Trophoblast cell (in vitro differentiated cells and primary cell): ENCODE measurements around the gene TRIM71.

Experiments used
- DNase-seq, 2 donors: peaks; one replicate each; pipeline ENCODE4 v3.0.0-alpha.2; 2016
- H2AFZ ChIP-seq: 2 replicates; pipeline ENCODE4 v1.6.1; 2013; ENCODE audit warnings: low read length, moderate library complexity, mild to moderate bottlenecking; ENCODE audit not compliant: insufficient read depth, poor library complexity
- H2AK5ac ChIP-seq: 2 replicates; pipeline ENCODE4 v1.6.1; 2013; ENCODE audit warnings: mild to moderate bottlenecking, low read length
- H2BK120ac ChIP-seq: 2 replicates; pipeline ENCODE4 v1.6.1; 2013; ENCODE audit warnings: low read length, mild to moderate bottlenecking, moderate library complexity; ENCODE audit not compliant: insufficient read depth, poor library complexity
- H2BK12ac ChIP-seq: 2 replicates; pipeline ENCODE4 v1.6.1; 2013; ENCODE audit warnings: mild to moderate bottlenecking, low read length, moderate library complexity
- H2BK5ac ChIP-seq: 2 replicates; pipeline ENCODE4 v1.6.1; 2013; ENCODE audit warnings: low read length, low read depth, moderate library complexity, mild to moderate bottlenecking; ENCODE audit not compliant: poor library complexity
- H3K14ac ChIP-seq: 2 replicates; pipeline ENCODE4 v1.6.1; 2013; ENCODE audit warnings: mild to moderate bottlenecking, low read length
- H3K18ac ChIP-seq: 2 replicates; pipeline ENCODE4 v1.6.1; 2013; ENCODE audit warnings: mild to moderate bottlenecking, low read length
- H3K23ac ChIP-seq: 2 replicates; pipeline ENCODE4 v1.6.1; 2013; ENCODE audit warnings: low read length
- H3K27ac ChIP-seq: 2 replicates; pipeline ENCODE4 v1.5.1; 2013; ENCODE audit warnings: low read depth, mild to moderate bottlenecking, inconsistent platforms, low read length, moderate library complexity
- H3K27me3 ChIP-seq: 2 replicates; pipeline ENCODE4 v1.6.1; 2013; ENCODE audit warnings: inconsistent platforms, mild to moderate bottlenecking, low read length, moderate library complexity; ENCODE audit not compliant: insufficient read depth
- H3K36me3 ChIP-seq, 2 experiments: 1 replicate in 1 of 2; 2 replicates in 1 of 2; pipeline ENCODE4 v1.6.1; 2013; ENCODE audit warnings: low read length in 2 of 2, mild to moderate bottlenecking in 2 of 2, moderate library complexity in 1 of 2; ENCODE audit not compliant: insufficient read depth in 2 of 2, control insufficient read depth in 1 of 2
- H3K4ac ChIP-seq: 2 replicates; pipeline ENCODE4 v1.6.1; 2013; ENCODE audit warnings: low read depth, mild to moderate bottlenecking, low read length, moderate library complexity
- H3K4me1 ChIP-seq, 2 experiments: 1 replicate in 1 of 2; 2 replicates in 1 of 2; pipeline ENCODE4 v1.6.1; 2013; ENCODE audit warnings: low read length in 2 of 2, mild to moderate bottlenecking in 2 of 2, moderate library complexity in 1 of 2; ENCODE audit not compliant: insufficient read depth in 2 of 2, control insufficient read depth in 1 of 2
- H3K4me2 ChIP-seq: 2 replicates; pipeline ENCODE4 v1.6.1; 2013; ENCODE audit warnings: inconsistent platforms, mild to moderate bottlenecking, low read length, moderate library complexity
- H3K4me3 ChIP-seq: 2 replicates; pipeline ENCODE4 v1.5.1; 2013; ENCODE audit warnings: mild to moderate bottlenecking, low read depth, low read length, inconsistent platforms
- H3K79me1 ChIP-seq: one replicate; pipeline ENCODE4 v1.6.1; 2013; ENCODE audit warnings: low read length
- H3K79me2 ChIP-seq: 2 replicates; pipeline ENCODE4 v1.6.1; 2013; ENCODE audit warnings: low read length, mild to moderate bottlenecking; ENCODE audit not compliant: control insufficient read depth, insufficient read depth, poor library complexity
- H3K9ac ChIP-seq: 2 replicates; pipeline ENCODE4 v1.6.1; 2013; ENCODE audit warnings: mild to moderate bottlenecking, low read length
- H3K9me3 ChIP-seq: 2 replicates; pipeline ENCODE4 v1.6.1; 2013; ENCODE audit warnings: low read depth, mild to moderate bottlenecking, control low read depth, inconsistent platforms, low read length; ENCODE audit not compliant: insufficient read depth
- H4K12ac ChIP-seq: 2 replicates; pipeline ENCODE4 v1.6.1; 2013; ENCODE audit warnings: low read depth, mild to moderate bottlenecking, low read length, moderate library complexity
- H4K8ac ChIP-seq: 2 replicates; pipeline ENCODE4 v1.6.1; 2013; ENCODE audit warnings: low read depth, mild to moderate bottlenecking, low read length, moderate library complexity
- H4K91ac ChIP-seq: one replicate; pipeline ENCODE4 v1.6.1; 2013; ENCODE audit warnings: low read depth, mild to moderate bottlenecking, low read length, moderate library complexity
- WGBS: extraction: QIAGEN DNeasy Blood & Tissue Kit; methylation state at CpG from one replicate; pipeline ENCODE4 v1.1.7; 2013; ENCODE audit warnings: missing lambda C conversion rate; ENCODE audit not compliant: insufficient read length, insufficient coverage; ENCODE audit errors: extremely low coverage; 5-methylcytosine and 5-hydroxymethylcytosine counted together

Gene TRIM71

GRCh38 chr3:32903953-32904352, 86.2 kb downstream of the TRIM71 start:
- Histone ChIP-seq H2BK5ac (no peak overlapping the region), H2AFZ (no peak overlapping the region), H3K23ac (no peak overlapping the region), H3K4me1 (peaks cover 0 to 2% of the 10 kb centered on the region in 2 experiments), H3K27ac (no peak overlapping the region), H4K8ac (no peak overlapping the region), H3K18ac (no peak overlapping the region), H3K36me3 (no peaks in the 10 kb centered on the region), H3K14ac (no peak overlapping the region), H3K79me2 (no peaks in the 10 kb centered on the region), H3K4me2 (no peak overlapping the region), H3K4ac (no peak overlapping the region), H3K9ac (no peak overlapping the region), H3K79me1 (no peaks in the 10 kb centered on the region), H4K12ac (no peak overlapping the region), H4K91ac (no peak overlapping the region), H2AK5ac (no peak overlapping the region), H3K9me3 (no peaks in the 10 kb centered on the region), H2BK12ac (no peak overlapping the region), H3K27me3 (no peaks in the 10 kb centered on the region), H3K4me3 (no peak overlapping the region), H2BK120ac (no peak overlapping the region)
- DNase-seq, result no peak
- no CpG with 5 or more reads among the region's 10 CpGs for WGBS

DNA sequence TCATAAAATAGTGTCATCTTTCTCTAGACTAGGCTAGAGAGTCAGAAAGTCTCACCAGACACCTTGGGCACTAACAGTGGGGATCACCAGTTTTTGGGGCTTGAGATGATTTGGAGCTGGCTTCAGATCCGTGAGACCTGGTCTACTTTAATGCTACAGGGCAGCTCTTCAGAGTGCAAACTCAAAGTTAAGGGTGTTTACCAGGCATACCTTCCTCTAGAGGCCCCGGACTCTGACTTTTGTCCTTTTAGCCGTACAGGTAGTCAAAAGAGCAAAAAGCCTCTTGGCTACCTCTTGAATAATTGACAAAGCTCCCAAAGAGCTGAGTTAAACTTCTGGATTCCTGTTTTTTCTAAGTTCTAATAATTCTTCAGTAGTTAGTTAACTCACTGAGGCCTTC, 92.2 kb downstream of the TRIM71 start:
- no peak overlapping the region for H3K4me2 ChIP-seq
- H3K14ac ChIP-seq, result no peak overlapping the region
- H3K4ac ChIP-seq, result no peak overlapping the region
- H2AK5ac ChIP-seq, result no peak overlapping the region
- H4K8ac ChIP-seq, result no peak overlapping the region
- no peaks in the 10 kb centered on the region for H3K36me3 ChIP-seq
- H2BK5ac ChIP-seq, result no peak overlapping the region
- H3K27ac ChIP-seq, result no peak overlapping the region
- H2BK120ac ChIP-seq, result no peak overlapping the region
- H2BK12ac ChIP-seq, result no peak overlapping the region
- H3K9ac ChIP-seq, result no peak overlapping the region
- no peak overlapping the region for H3K23ac ChIP-seq
- H3K27me3 ChIP-seq, result no peaks in the 10 kb centered on the region
- no peak overlapping the region for H2AFZ ChIP-seq
- H3K79me2 ChIP-seq, result no peaks in the 10 kb centered on the region
- no peak overlapping the region for H3K18ac ChIP-seq
- no CpG with 5 or more reads among the region's 3 CpGs for WGBS
- H3K9me3 ChIP-seq, result no peaks in the 10 kb centered on the region
- no peak for DNase-seq
- H4K91ac ChIP-seq, result no peak overlapping the region
- no peak overlapping the region for H3K4me3 ChIP-seq
- no peaks in the 10 kb centered on the region for H3K4me1 ChIP-seq
- no peak overlapping the region for H4K12ac ChIP-seq
- H3K79me1 ChIP-seq, result no peaks in the 10 kb centered on the region

DNA sequence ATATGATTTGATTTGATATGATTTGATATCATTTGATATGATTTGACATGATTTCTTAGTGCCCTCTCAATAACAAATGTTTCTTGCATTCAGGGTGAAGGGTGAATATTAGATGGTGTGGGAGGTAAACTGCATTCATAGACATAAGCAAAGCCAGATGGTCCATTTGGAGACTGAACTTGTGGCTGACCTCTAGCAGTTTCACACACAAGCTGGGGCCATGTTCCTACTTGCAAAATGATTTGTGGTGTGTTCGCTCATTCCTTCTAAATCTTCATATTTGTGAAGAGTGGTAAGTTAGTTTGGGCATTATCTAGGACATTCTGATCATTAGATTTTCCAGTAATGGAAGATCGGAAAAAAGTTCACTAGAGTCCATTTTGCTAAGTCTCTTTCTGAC, 93.2 kb downstream of the TRIM71 start:
- DNase-seq, result no peak
- Histone ChIP-seq H2AFZ (no peak overlapping the region), H4K12ac (no peak overlapping the region), H3K4me2 (no peak overlapping the region), H3K4me1 (no peaks in the 10 kb centered on the region), H3K4ac (no peak overlapping the region), H3K14ac (no peak overlapping the region), H3K9me3 (no peaks in the 10 kb centered on the region), H3K27ac (no peak overlapping the region), H3K79me2 (no peaks in the 10 kb centered on the region), H3K4me3 (no peak overlapping the region), H2BK12ac (no peak overlapping the region), H2BK120ac (no peak overlapping the region), H4K8ac (no peak overlapping the region), H3K9ac (no peak overlapping the region), H2BK5ac (no peak overlapping the region), H3K79me1 (no peaks in the 10 kb centered on the region), H3K27me3 (no peaks in the 10 kb centered on the region), H2AK5ac (no peak overlapping the region), H4K91ac (no peak overlapping the region), H3K23ac (no peak overlapping the region), H3K36me3 (no peaks in the 10 kb centered on the region), H3K18ac (no peak overlapping the region)
- no CpG with 5 or more reads among the region's 2 CpGs for WGBS

GRCh38 chr3:32912046-32912445, 94.2 kb downstream of the TRIM71 start:
- no peak overlapping the region for H2BK12ac ChIP-seq
- H2BK5ac ChIP-seq, result no peak overlapping the region
- no peak overlapping the region for H4K91ac ChIP-seq
- H3K4ac ChIP-seq, result no peak overlapping the region
- H3K27ac ChIP-seq, result no peak overlapping the region
- no peak overlapping the region for H2AFZ ChIP-seq
- H3K18ac ChIP-seq, result no peak overlapping the region
- H3K9ac ChIP-seq, result no peak overlapping the region
- no peaks in the 10 kb centered on the region for H3K27me3 ChIP-seq
- no peaks in the 10 kb centered on the region for H3K79me2 ChIP-seq
- no peaks in the 10 kb centered on the region for H3K36me3 ChIP-seq
- H3K4me1 ChIP-seq, result no peaks in the 10 kb centered on the region
- no peaks in the 10 kb centered on the region for H3K9me3 ChIP-seq
- WGBS, result no CpG with 5 or more reads among the region's 1 CpG
- DNase-seq, result no peak
- no peak overlapping the region for H4K8ac ChIP-seq
- H3K4me3 ChIP-seq, result no peak overlapping the region
- no peak overlapping the region for H2BK120ac ChIP-seq
- no peak overlapping the region for H2AK5ac ChIP-seq
- no peak overlapping the region for H3K23ac ChIP-seq
- H3K79me1 ChIP-seq, result no peaks in the 10 kb centered on the region
- no peak overlapping the region for H3K14ac ChIP-seq
- no peak overlapping the region for H4K12ac ChIP-seq
- no peak overlapping the region for H3K4me2 ChIP-seq
